ENCODE data around the gene ARPC1A. TPM values are rescaled to one million over a fixed set of nuclear protein-coding genes. Genes with fewer than 3 reads are reported as not detected.

The ARPC1A gene
- total RNA-seq, 1 donor from 2014 or later: 196 TPM

- Mint-ChIP-seq H3K9me3 (ENCODE audit: unreplicated experiment) (no peaks in the 10 kb centered on the region), H3K4me1 (ENCODE audit: unreplicated experiment) (no peaks in the 10 kb centered on the region), H3K36me3 (ENCODE audit: low read depth, unreplicated experiment) (no peaks in the 10 kb centered on the region), H3K27ac (ENCODE audit: unreplicated experiment) (no peak overlapping the region), H3K4me3 (ENCODE audit: unreplicated experiment) (no peak overlapping the region), H3K27me3 (ENCODE audit: unreplicated experiment) (peaks cover 4% of the 10 kb centered on the region)
- DNase-seq (ENCODE audit: low spot score): no peak
- TF ChIP-seq CTCF (IDR thresholded peaks at IDR 0.05; ENCODE audit: unreplicated experiment): no peak
Observed at GRCh38 chr7:99301496-99301895, 24.2 kb upstream of the ARPC1A start.

- no peak for TF ChIP-seq CTCF (IDR thresholded peaks at IDR 0.05; ENCODE audit: unreplicated experiment)
- Mint-ChIP-seq H3K9me3 (ENCODE audit: unreplicated experiment) (no peaks in the 10 kb centered on the region), H3K4me3 (ENCODE audit: unreplicated experiment) (no peak overlapping the region), H3K27me3 (ENCODE audit: unreplicated experiment) (peaks cover 4% of the 10 kb centered on the region), H3K4me1 (ENCODE audit: unreplicated experiment) (no peaks in the 10 kb centered on the region), H3K27ac (ENCODE audit: unreplicated experiment) (no peak overlapping the region), H3K36me3 (ENCODE audit: low read depth, unreplicated experiment) (no peaks in the 10 kb centered on the region)
- DNase-seq (ENCODE audit: low spot score): no peak
Observed at GRCh38 chr7:99305473-99306260, 20.0 kb upstream of the ARPC1A start.

- TF ChIP-seq CTCF (IDR thresholded peaks at IDR 0.05; ENCODE audit: unreplicated experiment): no peak
Observed at GRCh38 chr7:99308461-99309074, 17.1 kb upstream of the ARPC1A start.

GRCh38 chr7:99309111-99309510, 16.6 kb upstream of the ARPC1A start:
- H3K4me3 Mint-ChIP-seq (ENCODE audit: unreplicated experiment): no peak overlapping the region
- no peaks in the 10 kb centered on the region for H3K36me3 Mint-ChIP-seq (ENCODE audit: low read depth, unreplicated experiment)
- no peaks in the 10 kb centered on the region for H3K4me1 Mint-ChIP-seq (ENCODE audit: unreplicated experiment)
- no peak overlapping the region for H3K27ac Mint-ChIP-seq (ENCODE audit: unreplicated experiment)
- no peak for DNase-seq (ENCODE audit: low spot score)
- peaks cover 4% of the 10 kb centered on the region for H3K27me3 Mint-ChIP-seq (ENCODE audit: unreplicated experiment)
- no peak for TF ChIP-seq CTCF (IDR thresholded peaks at IDR 0.05; ENCODE audit: unreplicated experiment)
- no peaks in the 10 kb centered on the region for H3K9me3 Mint-ChIP-seq (ENCODE audit: unreplicated experiment)

More at GRCh38 chr7:99308461-99309074, 17.1 kb upstream of the ARPC1A start:
- Mint-ChIP-seq H3K36me3 (ENCODE audit: low read depth, unreplicated experiment) (no peaks in the 10 kb centered on the region), H3K4me3 (ENCODE audit: unreplicated experiment) (no peak overlapping the region), H3K27me3 (ENCODE audit: unreplicated experiment) (peaks cover 4% of the 10 kb centered on the region), H3K4me1 (ENCODE audit: unreplicated experiment) (no peaks in the 10 kb centered on the region), H3K27ac (ENCODE audit: unreplicated experiment) (no peak overlapping the region), H3K9me3 (ENCODE audit: unreplicated experiment) (no peaks in the 10 kb centered on the region)
- DNase-seq (ENCODE audit: low spot score): no peak

GRCh38 chr7:99310004-99310403, 15.7 kb upstream of the ARPC1A start:
- Mint-ChIP-seq H3K36me3 (ENCODE audit: low read depth, unreplicated experiment) (peaks cover 4% of the 10 kb centered on the region), H3K27ac (ENCODE audit: unreplicated experiment) (no peak overlapping the region), H3K4me1 (ENCODE audit: unreplicated experiment) (no peaks in the 10 kb centered on the region), H3K4me3 (ENCODE audit: unreplicated experiment) (no peak overlapping the region), H3K9me3 (ENCODE audit: unreplicated experiment) (no peaks in the 10 kb centered on the region), H3K27me3 (ENCODE audit: unreplicated experiment) (no peaks in the 10 kb centered on the region)
- no peak for TF ChIP-seq CTCF (IDR thresholded peaks at IDR 0.05; ENCODE audit: unreplicated experiment)
- no peak for DNase-seq (ENCODE audit: low spot score)
